SJCRH30 (cell line): Measurements from ENCODE around the gene RAVER1. TPM values are rescaled to one million over a fixed set of nuclear protein-coding genes. Genes with fewer than 3 reads are reported as not detected.

ENCODE experiments used
- DNase-seq, 2 experiments: peaks; one replicate each; pipeline ENCODE4 v3.0.0-alpha.2; 2015 to 2020
- H3K27ac ChIP-seq: fragments of 250-450 bp; sonication (Bioruptor Pico); 2 replicates; pipeline ENCODE4 v1.5.1; 2020; ENCODE audit warnings: mild to moderate bottlenecking, moderate library complexity
- H3K27me3 ChIP-seq: fragments of 250-450 bp; sonication (Bioruptor Pico); 2 replicates; pipeline ENCODE4 v1.5.1; 2020; ENCODE audit warnings: mild to moderate bottlenecking, moderate library complexity
- H3K36me3 ChIP-seq: fragments of 250-450 bp; sonication (Bioruptor Pico); 2 replicates; pipeline ENCODE4 v1.5.1; 2020; ENCODE audit warnings: mild to moderate bottlenecking, moderate library complexity
- H3K4me1 ChIP-seq: fragments of 250-450 bp; sonication (Bioruptor Pico); 2 replicates; pipeline ENCODE4 v1.5.1; 2020; ENCODE audit warnings: mild to moderate bottlenecking, moderate library complexity
- H3K4me3 ChIP-seq: fragments of 250-450 bp; sonication (Bioruptor Pico); 2 replicates; pipeline ENCODE4 v1.5.1; 2020; ENCODE audit warnings: mild to moderate bottlenecking, moderate library complexity
- H3K9me3 ChIP-seq: fragments of 250-450 bp; sonication (Bioruptor Pico); replicated peaks from 2 replicates; pipeline ENCODE4 v1.5.1; 2020; ENCODE audit warnings: mild to moderate bottlenecking, moderate library complexity
- total RNA-seq: library from RNA; depleted of rRNA; stranded (reverse); fragments of >200 nt; shearing (Covaris generic); gene quantifications from 2 replicates; pipeline ENCODE4 v1.2.3, GENCODE V29; 2014

RAVER1 gene
- total RNA-seq, 1 experiment from 2014 or later = 20.1 TPM

DNA sequence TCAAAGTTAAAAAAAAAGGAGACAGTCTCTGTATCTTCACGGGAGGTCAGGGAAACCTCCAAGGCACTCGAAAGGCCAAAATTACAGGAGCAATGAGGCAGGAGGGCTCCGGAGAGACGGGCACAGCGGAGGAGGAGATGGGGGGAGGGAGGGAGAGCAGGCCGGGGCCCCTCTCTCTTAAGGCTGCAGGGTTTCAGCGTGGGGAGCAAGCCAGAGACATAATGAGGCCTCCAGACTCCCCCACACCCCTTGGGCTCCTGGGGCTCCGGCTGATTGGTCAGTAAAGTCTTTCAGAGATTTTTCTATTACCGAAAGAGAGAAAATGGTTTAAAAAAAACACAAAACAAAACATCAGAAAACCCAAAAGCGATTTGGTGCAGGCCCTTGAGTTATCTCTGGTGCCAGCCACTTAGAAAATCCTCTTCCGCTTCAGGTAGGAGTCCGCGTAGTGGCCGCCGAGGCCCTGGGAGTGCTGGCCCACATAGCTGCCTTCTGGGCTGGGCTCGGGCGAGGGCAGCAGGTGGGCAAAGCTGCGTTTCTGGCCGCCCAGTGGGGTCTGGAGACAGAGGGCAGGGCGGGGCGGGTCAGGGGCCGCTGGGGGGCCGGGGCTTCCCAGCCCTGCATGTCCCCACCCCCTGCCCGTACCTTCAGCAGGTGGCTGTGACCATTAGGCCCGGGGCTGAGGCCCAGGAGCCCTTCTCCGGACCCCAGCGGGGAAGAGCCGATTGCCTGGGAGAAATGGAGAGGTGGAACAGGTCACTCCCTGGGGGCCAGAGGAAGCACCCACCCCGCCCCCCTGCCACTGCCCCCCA is 16.1 kb downstream of the RAVER1 start:
- H3K27me3 ChIP-seq = no peaks in the 10 kb centered on the region
- H3K27ac ChIP-seq = no peak overlapping the region
- DNase-seq = no peak
- no peak overlapping the region for H3K4me3 ChIP-seq
- H3K4me1 ChIP-seq = peaks cover 4% of the 10 kb centered on the region; the same call in 1 of the 2 replicates
- peaks cover 30% of the 10 kb centered on the region for H3K36me3 ChIP-seq
- no peaks in the 10 kb centered on the region for H3K9me3 ChIP-seq

DNA sequence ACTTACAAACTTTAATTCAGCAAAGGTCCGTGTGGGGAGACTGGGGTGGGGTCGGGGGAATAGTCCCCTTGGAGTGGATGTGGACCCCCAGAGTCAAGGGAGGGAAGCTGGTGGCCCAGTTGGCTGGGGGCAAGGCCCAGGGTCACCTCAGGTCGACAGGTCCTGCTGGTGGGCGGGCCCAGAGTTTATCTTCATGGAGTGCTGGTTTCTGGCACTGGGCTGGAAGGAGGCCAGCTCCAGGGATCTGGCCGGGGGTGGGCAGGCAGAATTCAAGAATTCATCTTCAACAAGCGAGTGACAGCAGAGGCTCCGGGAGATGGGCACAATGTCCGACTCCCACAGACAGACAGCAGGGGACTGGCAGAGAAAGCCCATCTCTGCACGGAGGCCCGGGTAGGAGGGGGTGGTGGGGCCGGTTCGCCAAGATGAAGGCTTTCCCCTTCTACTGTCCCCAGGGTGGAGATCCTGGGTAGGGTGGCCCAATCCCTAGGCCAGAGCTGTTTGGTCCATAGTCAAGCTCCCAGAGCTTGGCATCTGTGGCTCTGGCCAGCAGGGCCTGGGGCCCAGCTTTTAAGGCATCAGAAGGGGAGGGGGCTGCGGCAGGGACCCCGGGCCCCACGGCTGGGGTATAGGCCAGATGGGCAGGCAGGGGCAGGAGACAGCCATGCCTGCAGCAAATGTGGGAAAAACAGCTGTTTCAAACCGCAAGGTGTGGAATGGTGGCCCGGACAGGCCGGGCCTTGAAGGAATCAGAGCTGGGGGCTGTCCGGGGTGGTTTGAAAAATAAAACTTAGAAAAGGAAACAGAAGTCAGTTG is 16.9 kb downstream of the RAVER1 start:
- Histone ChIP-seq H3K36me3 (peaks cover 23% of the 10 kb centered on the region), H3K4me3 (peak overlapping the region; percentile 78; the same call in 1 of the 2 replicates), H3K27ac (no peak overlapping the region), H3K9me3 (no peaks in the 10 kb centered on the region), H3K27me3 (no peaks in the 10 kb centered on the region), H3K4me1 (peaks cover 4% of the 10 kb centered on the region; the same call in 1 of the 2 replicates)
- no peak for DNase-seq

DNA sequence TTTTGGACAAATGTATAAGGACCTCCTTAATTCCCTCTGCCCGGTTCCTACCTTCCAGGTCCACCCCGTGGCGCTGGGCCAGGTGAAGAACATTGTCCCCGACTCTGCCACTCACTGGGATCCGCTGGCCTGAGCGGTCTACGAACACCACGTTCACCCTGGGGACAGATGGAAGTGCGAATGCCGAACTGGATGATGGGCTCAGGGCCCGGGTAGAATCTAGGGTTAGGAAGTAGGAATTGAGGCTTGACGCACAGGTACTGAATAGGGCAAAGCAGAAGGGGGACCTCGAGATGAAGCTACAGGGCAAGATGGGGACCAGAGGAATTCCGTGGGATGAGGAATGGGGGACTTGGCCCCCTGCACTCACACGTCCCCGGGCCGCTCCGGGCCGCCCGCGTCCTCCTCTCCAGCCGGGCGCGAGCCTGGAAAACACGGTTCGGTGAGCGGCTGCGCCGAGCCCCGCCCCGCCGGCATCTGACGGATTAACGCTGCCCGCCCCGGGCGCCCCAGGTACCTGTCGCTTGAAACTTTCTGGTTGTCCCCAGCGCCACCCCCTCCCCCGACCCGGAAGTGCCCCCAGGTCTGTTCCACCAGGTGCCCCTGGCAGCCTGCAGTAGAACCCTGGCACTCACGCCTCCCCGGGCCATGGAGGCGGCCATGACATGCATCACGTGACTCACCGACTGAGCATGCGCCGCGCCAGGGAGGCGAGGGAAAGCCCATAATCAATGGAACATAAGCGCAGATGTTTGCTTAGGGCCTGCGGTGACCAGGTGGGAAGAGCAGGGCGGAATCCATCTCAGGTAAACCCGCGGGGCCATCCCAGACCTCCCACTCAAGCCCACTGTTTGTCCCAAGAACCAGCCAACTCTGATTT is 17.8 kb downstream of the RAVER1 start, which contains the start of gene FDX2:
Gene FDX2 (minus strand): TSS at position 681 of the 880 bp plus-strand sequence. CDS start 19 bp downstream, at position 662.
- no peaks in the 10 kb centered on the region for H3K27me3 ChIP-seq
- no peaks in the 10 kb centered on the region for H3K9me3 ChIP-seq
- peaks cover 4% of the 10 kb centered on the region; the same call in 1 of the 2 replicates for H3K4me1 ChIP-seq
- H3K4me3 ChIP-seq = peak within 1 kb of the TSS; percentile 78
- H3K27ac ChIP-seq = peak within 1 kb of the TSS; percentile 30; the same call in 1 of the 2 replicates
- peaks cover 18% of the 10 kb centered on the region for H3K36me3 ChIP-seq
- peak; percentile 84 to 88 for DNase-seq

DNA sequence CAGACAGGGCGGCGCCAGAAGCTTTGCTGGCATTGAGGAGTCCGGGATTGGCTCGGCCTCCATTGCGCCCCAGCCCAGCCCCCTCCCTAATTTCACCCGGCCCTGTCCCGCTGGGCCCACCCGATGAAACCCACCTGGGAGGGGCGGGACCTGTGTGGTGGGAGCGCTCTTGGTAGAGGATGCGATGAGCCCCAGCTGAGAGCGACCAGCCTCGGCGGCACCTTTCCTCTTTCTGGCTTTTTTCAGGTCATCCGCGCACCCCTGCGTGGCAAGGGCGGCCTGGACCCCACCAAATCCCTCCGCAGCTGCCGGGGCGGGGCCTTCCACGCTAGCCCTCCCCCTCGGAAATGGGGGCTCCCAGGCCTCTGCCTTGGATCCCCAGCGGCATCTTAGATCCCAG is 23.9 kb downstream of the RAVER1 start, which contains the start of gene ZGLP1:
Gene ZGLP1 (minus strand): TSS at position 393 of the 400 bp plus-strand sequence.
- no peaks in the 10 kb centered on the region for H3K9me3 ChIP-seq
- H3K36me3 ChIP-seq = peaks cover 2% of the 10 kb centered on the region; the same call in 1 of the 2 replicates
- no peak for DNase-seq
- H3K27ac ChIP-seq = no peak within 1 kb of the TSS
- H3K27me3 ChIP-seq = no peaks in the 10 kb centered on the region
- no peaks in the 10 kb centered on the region for H3K4me1 ChIP-seq
- H3K4me3 ChIP-seq = no peak within 1 kb of the TSS

DNA sequence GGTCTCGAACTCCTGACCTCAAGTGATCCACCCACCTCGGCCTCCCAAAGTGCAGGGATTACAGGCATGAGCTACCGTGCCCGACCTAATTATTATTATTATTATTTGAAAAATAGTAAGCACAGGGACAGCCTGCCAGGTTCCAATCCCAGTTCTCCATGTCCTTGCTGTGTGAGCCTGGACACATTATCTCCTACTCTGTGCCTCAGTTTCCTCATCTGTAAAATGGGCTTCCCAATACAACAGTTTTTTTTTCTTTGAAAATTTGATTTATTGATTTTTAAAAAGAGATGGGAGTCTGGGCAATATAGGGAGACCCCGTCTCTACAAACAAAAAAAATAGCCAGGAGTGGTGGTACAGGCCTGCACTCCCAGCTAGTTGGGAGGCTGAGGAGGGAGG is 27.0 kb downstream of the RAVER1 start:
- no peaks in the 10 kb centered on the region for H3K9me3 ChIP-seq
- no peak overlapping the region for H3K4me3 ChIP-seq
- H3K27ac ChIP-seq = no peak overlapping the region
- H3K27me3 ChIP-seq = no peaks in the 10 kb centered on the region
- DNase-seq = no peak
- no peaks in the 10 kb centered on the region for H3K4me1 ChIP-seq
- H3K36me3 ChIP-seq = no peaks in the 10 kb centered on the region

DNA sequence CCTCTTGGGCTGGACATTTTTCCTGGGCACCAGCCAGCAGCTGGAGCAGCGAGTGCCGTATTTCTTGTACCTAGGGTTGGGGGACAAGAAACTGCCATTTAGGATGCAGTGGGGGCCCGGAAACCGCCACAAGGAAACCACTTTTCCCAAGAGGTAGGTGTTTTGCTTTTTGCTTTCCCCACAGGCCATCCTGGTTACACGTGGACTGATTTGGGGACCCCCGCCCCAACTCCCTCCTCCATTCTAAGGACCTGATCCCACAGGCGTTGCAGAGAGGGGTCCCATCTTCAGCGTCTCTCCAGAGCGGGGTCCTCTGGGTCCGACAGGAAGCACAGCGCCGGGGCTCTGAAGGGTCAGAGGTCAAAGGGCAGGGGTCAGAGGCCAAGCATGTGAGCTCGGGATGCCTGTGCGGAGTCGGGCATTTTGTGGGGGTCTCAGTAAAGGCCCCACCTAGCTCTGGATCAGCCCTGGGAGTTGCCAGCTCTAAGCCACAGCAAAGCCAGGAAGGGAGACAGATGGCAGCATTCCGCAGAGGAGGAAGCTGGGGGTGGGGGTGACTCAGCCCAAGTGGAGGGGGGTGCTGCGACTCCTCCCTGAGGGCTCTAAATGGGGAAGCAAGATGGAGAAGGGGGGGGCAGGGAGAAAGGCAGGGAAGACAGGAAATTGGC is 28.1 kb downstream of the RAVER1 start:
- DNase-seq = no peak
- Histone ChIP-seq H3K36me3 (no peaks in the 10 kb centered on the region), H3K9me3 (no peaks in the 10 kb centered on the region), H3K27me3 (no peaks in the 10 kb centered on the region), H3K4me1 (no peaks in the 10 kb centered on the region), H3K27ac (no peak overlapping the region), H3K4me3 (no peak overlapping the region)

DNA sequence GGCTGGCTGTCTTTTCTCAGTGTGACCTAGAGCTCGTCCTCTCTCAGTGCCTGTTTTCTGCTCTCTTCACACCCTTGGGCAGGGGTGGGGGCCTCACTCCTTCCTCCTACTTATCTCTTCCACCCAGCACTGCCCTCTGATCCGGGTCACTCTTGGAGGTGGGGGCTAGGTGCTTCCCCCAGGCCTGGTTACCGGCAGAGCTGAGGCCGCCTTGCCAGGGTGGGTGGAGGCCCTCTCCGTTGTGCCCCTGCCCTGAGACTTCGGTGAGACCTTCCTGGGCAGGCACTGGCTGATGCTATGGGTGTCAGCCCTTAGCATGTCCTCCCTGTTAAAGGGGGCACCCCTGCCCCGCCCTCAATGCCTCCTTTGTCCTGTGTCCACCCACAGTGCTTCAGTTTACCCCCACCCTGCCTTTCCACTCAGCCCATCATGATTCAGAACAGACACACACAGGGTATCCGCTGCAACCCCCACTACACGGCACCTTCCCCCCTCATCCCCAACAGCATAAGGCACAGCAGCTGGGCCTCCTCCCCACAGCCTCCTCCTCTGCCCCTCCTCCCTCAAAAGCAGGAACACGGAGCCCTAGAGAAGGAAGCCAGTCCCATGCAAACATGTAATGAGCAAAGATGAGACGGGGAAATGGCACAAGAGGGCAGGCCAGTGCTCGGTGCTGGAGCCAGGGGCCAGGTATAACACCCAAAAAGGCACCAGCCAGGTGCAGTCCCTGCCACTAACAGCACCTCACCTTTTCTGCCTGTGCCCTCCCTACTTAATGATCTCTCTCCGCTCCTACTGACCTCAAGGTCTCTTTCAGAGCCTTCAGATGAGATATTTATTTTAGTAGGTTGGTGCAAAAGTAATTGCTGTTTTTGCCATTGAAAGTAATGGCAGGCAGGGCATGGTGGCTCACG is 33.5 kb downstream of the RAVER1 start:
- Histone ChIP-seq H3K9me3 (no peaks in the 10 kb centered on the region), H3K27me3 (no peaks in the 10 kb centered on the region), H3K4me1 (no peaks in the 10 kb centered on the region), H3K27ac (no peak overlapping the region), H3K36me3 (no peaks in the 10 kb centered on the region), H3K4me3 (no peak overlapping the region)
- no peak for DNase-seq

DNA sequence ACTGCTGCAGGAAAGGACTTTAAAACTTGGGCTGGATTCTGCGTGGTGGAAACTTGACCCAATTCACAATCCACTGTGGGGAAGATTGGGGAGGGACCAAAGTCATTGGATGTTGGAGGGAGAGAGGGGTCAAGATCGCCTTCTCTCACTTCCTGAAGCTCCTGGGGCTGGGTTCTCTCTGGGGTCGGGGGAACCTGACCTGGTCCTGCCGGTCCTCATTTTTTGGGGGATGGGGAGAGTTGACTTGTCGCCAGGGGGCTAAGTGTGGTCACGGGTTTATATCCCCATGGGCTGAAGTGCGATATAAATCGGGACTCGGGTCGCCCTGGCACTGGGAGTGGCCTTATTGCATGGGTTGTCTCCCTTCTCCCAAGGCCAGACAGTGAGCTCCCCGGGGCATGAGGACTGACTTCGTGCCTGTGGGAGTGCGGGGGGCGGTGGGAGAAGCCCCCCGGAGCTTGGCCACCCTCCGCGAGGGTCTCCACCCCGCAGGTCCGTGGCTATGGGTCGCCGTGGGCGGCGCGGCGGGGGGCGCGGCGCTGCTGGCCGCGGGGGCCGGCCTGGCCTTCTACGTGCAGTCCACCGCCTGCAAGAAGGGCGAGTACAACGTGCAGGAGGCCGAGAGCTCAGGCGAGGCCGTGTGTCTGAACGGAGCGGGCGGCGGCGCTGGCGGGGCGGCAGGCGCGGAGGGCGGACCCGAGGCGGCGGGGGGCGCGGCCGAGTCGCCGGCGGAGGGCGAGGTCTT is 37.3 kb downstream of the RAVER1 start:
- Histone ChIP-seq H3K36me3 (no peaks in the 10 kb centered on the region), H3K4me3 (no peak overlapping the region), H3K9me3 (no peaks in the 10 kb centered on the region), H3K27me3 (no peaks in the 10 kb centered on the region), H3K27ac (no peak overlapping the region), H3K4me1 (no peaks in the 10 kb centered on the region)
- DNase-seq = no peak

DNA sequence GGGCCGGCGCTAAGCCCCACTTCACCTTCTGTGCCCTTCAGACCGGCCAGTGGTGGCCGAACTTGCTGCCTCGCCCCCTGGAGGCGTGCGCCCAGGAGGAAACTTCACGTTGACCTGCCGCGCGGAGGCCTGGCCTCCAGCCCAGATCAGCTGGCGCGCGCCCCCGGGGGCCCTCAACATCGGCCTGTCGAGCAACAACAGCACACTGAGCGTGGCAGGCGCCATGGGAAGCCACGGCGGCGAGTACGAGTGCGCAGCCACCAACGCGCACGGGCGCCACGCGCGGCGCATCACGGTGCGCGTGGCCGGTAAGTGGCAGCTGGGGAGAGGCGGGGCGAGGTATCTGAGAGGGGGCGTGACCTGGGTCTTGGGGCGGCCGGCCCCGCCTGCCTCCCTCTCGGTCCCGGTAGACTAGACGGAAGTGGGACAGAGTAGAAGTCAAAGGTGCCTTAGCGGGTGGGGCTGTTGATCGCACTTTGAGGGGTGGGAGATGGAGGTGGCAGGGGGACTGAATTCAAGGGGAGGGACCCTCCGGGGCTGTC is 38.0 kb downstream of the RAVER1 start:
- Histone ChIP-seq H3K27me3 (no peaks in the 10 kb centered on the region), H3K9me3 (no peaks in the 10 kb centered on the region), H3K4me1 (no peaks in the 10 kb centered on the region), H3K4me3 (no peak overlapping the region), H3K27ac (no peak overlapping the region), H3K36me3 (no peaks in the 10 kb centered on the region)
- DNase-seq = no peak

DNA sequence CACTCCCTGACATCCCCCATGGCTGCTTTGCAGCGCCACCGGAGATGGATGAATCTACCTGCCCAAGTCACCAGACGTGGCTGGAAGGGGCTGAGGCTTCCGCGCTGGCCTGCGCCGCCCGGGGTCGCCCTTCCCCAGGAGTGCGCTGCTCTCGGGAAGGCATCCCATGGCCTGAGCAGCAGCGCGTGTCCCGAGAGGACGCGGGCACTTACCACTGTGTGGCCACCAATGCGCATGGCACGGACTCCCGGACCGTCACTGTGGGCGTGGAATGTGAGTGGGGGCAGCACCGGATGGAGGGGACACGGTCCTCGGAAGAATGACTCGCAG is 39.0 kb downstream of the RAVER1 start:
- no peaks in the 10 kb centered on the region for H3K27me3 ChIP-seq
- H3K9me3 ChIP-seq = no peaks in the 10 kb centered on the region
- no peak overlapping the region for H3K27ac ChIP-seq
- H3K36me3 ChIP-seq = no peaks in the 10 kb centered on the region
- DNase-seq = no peak
- H3K4me3 ChIP-seq = no peak overlapping the region
- H3K4me1 ChIP-seq = no peaks in the 10 kb centered on the region

DNA sequence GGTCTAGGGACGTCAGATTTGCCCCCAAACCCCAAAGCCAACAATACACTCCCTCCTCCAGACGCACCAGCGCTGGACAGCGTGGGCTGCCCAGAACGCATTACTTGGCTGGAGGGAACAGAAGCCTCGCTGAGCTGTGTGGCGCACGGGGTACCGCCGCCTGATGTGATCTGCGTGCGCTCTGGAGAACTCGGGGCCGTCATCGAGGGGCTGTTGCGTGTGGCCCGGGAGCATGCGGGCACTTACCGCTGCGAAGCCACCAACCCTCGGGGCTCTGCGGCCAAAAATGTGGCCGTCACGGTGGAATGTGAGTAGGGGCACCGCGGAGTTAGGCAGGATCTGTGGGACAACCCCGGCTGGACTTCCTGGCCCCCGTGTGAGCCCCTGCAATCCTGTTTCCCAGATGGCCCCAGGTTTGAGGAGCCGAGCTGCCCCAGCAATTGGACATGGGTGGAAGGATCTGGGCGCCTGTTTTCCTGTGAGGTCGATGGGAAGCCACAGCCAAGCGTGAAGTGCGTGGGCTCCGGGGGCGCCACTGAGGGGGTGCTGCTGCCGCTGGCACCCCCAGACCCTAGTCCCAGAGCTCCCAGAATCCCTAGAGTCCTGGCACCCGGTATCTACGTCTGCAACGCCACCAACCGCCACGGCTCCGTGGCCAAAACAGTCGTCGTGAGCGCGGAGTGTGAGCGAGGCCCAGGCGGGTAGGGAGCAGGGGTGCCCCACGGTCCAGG is 39.5 kb downstream of the RAVER1 start:
- Histone ChIP-seq H3K36me3 (no peaks in the 10 kb centered on the region), H3K27me3 (no peaks in the 10 kb centered on the region), H3K4me3 (no peak overlapping the region), H3K4me1 (no peaks in the 10 kb centered on the region), H3K9me3 (no peaks in the 10 kb centered on the region; the same call in 1 of the 2 replicates), H3K27ac (no peak overlapping the region)
- DNase-seq = no peak
